HG03469 (cell line): ENCODE results near the gene CYP4F8.
"Not testable (repeated sequence)": the region's sequence is repeated elsewhere in the genome, so short reads cannot be mapped to it uniquely, and the experiment has no call there.

Source experiments
- ATAC-seq: cut with Tn5 transposase; IDR thresholded peaks from one replicate; pipeline ENCODE4 v1.9.1; 2021; ENCODE audit warnings: mild to moderate bottlenecking, moderate library complexity, moderate number of reproducible peaks; ENCODE audit not compliant: unreplicated experiment

Gene CYP4F8

DNA sequence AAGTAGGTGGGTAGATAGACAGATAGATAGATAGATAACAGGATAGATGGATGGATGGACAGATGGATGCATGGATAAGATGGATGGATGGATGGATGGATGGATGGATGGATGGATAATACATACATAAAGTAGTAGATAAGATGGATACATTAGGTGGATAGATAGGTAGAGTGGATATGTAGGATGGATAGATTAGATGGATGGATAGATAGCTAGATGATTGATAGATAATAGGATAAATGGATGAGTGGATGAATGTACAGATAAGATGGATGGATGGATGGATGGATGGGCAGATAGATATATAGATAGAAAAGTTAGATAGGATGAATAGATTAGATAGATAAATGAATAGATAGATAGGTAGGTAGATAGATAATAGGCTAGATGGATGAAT is 27.8 kb downstream of the CYP4F8 start:
- ATAC-seq, result no peak

DNA sequence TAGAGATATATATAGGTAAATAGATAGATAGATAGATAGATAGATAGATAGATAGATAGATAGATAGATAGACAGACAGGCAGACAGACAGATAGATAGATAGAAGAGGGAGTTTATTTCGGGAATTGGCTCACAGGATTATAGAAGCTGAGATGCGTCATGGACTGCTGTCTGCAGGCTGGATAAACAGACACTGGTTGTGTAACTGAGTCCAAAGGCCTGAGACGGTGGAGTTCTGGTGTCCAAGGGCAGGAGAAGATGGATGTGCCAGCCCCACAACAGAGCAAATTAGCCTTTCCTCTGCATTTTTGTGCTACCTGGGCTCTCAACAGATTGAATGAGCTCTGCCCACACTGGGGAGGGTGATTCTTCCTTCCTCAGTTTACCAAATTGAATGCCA is 28.4 kb downstream of the CYP4F8 start:
- ATAC-seq, result no peak

DNA sequence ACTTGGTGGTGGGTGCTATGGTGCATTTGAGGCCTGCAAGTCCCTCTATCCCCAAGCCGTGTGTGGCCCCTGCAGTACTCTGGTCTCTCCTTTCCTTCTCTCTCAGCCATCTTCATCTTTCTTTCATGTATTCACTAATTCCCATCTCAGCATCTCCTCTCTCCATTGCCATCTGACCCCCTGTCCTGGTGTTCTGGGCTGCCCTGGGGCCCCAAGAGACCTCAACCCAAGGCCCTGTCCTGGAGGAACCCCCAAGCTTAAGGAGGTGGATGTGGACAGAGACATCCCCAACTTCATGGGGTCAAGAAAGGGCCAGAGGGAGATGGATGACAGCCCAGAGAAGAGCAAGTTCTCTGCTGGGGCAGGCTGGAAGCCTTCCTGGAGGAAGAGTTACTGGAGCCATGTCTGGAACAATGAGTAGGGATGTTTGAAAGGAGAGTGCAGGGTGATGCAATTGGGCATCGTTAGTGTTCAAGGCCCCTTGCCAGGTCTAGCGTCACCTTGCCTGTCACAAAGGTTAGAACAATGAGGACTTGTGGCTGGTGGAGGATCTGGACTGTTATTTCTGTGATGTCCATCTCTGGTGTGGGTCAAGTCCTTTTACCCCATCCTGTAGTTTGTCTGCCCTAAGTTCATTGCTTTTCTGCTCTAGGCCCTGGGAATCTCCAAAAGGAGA is 29.2 kb downstream of the CYP4F8 start:
- ATAC-seq, result no peak

DNA sequence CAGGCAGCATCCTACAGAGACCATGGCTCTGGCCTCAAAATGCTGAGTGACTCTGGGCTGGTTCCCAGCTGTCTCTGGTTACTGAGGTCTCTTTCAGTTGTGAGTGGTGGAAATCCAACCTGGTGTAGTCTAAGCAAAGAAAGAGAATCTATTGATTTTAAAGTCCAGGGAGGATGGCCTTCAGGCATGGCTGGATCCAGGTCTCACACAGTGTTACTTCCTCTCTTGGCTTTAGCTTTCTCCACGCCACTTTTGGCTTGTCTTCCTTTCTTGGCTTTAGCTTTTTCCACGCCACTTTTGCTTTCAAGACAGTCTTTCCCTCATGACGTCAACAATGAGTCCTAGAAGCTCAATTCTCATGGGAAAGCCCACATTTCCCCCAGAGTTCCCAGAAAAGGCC is 29.8 kb downstream of the CYP4F8 start:
- ATAC-seq, result no peak

DNA sequence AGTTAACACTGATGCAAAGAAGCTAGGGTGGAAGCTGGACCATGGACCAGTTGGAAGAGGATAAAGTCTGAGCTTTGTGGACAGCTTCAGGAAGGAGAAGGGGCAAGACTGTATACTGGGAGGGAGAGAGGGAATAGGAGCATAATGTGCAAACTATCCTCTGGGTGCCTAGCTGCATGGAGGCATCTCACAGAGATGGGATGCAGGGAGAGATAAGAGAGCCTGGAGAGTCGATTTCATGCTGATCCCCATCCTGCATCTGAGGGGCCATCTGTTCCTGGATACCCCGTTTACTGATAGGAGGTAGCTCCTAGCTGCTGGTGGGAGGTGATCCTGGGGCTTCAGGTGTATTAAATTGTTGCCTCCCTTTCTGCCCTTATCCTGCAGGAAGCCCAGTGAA is 34.5 kb downstream of the CYP4F8 start:
- ATAC-seq, result no peak

DNA sequence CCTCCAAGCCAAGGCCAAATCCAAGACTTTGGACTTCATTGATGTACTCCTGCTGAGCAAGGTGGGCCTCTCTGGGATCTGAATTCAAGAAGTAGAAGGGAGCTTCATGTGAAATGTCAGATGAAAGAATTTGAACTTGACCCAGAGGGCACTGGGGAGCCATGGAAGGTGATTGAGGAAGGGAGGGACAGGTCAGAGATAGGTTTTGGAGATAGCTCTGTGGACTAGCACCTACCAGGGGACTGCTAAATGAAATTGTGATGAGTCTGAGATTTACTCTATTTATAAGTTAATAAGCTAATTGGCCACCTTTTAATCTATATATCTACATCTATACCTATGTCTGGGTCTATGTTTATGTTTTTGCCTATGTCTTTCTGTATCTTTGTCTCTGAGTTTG is 35.1 kb downstream of the CYP4F8 start:
- not testable (repeated sequence) for ATAC-seq

DNA sequence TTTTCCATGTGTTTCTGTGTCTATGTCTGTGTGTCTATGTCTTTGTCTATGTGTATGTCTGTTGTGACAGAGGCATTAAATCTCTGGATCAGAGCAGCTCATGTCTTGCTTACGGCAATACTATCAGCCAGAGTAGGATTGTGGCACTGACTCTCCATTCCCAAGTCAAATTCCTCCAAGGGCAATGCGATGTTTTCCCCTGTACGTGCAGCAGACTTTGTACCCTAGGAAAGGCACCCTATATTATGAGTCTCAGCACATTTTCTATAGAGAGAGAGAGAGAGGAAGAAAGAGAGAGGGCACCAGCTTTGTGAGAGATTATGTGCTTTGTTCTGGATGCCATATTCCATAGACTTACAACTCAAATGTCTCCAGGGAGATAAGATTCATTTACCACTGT is 36.8 kb downstream of the CYP4F8 start:
- no peak for ATAC-seq

DNA sequence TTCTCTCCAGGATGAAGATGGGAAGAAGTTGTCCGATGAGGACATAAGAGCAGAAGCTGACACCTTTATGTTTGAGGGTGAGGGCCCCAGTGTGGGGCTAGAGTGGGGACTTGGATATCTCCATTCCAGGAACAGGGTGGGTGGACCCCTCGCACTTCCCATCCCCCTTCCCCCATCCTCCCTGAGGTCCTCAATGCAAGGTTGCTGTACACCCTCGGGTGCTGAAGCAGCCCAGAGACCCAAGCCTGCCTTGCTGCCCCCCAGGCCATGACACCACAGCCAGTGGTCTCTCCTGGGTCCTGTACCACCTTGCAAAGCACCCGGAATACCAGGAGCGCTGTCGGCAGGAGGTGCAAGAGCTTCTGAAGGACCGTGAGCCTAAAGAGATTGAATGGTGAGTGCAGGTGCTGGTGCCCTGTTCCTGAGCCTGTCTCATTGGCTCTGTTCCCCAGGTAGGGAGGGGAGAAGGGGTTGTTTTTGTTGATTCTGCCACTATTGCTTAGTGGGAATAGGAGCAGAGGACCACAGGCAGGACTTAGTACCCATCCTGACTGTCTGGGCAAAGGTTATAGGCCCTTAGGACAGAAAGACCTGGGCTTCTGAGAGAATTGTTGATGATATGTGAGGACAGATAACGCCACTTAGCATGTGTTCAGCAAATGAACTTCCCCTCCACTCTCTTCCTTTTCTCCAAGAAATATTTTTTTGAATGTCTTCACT is 37.7 kb downstream of the CYP4F8 start:
- no peak for ATAC-seq

DNA sequence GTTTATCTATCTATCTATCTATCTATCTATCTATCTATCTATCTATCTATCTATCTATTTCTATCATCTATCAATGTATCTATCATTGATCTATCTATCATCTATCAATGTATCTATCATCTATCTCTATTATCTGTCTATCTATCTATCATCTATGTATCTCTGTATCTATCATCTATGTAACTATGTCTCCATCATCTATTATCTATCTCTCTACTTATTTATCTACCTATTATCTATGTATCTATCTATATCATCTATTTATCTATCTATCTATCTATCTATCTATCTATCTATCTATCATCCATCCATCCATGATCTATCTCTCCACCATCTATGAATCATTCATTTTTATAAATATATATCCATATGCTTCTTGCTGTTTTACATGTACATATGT is 41.4 kb downstream of the CYP4F8 start:
- ATAC-seq, result no peak

DNA sequence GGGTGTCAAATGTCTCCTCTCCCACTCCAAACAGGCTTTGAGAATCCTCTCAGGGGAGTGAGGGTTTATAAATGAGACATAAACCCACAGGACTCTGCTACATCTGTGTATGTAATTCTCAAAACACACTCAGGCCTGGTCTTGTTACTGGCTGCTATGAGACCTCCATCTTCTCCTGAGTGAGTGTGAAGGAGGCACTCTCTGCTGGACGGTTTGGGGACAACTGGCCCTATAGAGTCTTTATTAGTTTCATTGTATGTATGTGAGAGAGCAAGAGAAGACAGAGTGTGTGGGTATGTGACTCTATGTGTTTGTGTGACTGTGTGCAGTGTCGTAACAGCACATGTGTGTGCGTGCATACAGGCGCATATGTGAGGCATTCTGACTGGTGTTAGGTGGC is 48.2 kb downstream of the CYP4F8 start:
- ATAC-seq, result no peak

DNA sequence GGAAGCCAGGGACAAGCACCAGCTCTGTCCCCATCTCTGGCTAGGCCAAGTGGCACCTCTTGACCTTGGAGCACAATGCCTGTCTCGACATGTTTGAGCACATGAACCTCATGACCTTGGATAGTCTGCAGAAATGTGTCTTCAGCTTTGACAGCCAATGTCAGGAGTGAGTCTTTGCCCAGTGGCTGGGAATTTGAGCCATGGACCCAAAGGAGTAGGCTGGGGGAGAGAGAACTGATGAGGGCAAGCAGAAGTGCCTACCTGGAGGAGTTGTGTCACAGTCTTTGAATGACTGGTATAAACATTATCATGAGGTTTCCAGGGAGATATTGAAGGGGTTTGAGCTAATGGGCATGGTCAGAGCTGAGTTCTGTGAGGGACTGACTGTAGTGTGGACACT is 51.2 kb downstream of the CYP4F8 start:
- ATAC-seq, result no peak

DNA sequence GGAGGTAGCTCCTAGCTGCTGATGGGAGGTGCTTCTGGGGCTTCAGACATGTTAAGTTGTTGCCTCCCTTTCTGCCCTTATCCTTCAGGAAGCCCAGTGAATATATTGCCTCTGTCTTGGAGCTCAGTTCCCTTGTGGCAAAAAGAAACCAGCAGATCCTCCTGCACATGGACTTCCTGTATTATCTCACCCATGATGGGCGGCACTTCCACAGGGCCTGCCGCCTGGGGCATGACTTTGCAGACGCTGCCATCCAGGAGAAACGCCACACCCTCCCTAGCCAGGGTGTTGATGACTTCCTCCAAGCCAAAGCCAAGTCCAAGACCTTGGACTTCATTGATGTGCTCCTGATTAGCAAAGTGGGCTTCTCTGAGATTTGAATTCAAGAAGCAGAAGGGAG is 51.9 kb downstream of the CYP4F8 start:
- no peak for ATAC-seq

DNA sequence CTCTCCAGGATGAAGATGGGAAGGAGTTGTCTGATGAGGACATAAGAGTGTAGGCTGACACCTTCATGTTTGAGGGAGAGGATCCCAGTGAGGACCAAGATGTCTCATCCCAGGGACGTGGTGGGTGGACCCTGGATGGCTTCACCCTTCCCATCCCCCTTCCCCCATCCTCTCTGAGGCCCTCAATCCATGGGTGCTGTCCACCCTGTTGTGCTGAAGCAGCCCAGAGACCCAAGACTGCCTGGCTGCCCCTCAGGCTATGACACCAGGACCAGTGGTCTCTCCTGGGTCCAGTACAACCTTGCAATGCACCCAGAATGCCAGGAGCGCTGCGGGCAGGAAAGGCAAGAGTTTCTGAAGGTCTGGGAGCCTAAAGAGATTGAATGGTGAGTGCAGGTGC is 54.4 kb downstream of the CYP4F8 start:
- no peak for ATAC-seq

DNA sequence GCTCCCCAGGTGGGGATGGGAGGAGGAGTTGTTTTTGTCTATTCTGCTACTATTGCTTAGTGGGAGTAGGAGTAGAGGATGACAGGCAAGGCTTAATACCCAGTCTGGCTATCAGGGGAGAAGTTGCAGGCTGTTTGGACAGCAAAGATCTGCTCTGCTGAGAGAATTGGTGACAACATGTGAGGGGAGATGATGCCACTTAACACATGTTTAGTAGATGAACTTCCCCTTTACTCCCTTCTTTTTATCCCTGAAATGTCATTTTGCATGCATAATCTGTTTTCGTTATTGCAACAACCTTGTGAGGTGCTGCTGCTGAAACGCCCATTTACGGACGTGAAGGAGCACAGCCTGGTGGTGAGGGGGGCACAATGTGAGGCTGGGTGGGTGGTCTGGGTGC is 54.9 kb downstream of the CYP4F8 start:
- ATAC-seq, result no peak

DNA sequence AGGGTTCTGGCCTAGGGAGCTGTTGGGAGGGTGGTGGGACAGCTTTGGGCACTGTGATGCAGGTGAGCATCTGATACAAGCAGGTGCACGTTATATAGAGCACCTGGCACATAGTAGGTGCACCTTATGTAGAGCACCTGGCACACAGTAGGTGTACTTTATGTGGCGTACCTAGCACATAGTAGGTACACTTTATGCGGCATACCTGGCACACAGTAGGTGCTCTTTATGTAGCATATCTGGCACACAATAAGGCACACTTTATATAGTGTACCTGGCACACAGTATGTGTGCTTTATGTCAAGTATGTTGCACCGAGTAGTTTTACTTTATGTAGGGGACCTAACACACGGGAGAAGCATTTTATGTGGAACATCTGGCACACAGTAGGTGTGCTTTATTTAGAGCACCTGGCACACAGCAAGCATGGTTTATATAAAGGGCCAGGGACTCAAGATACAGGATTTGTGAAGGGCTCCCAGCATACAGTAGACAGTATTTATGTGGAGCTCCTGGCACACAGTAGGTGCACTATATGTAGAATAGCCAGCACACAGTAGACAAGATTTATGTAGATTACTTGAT is 56.3 kb downstream of the CYP4F8 start:
- ATAC-seq, result no peak

DNA sequence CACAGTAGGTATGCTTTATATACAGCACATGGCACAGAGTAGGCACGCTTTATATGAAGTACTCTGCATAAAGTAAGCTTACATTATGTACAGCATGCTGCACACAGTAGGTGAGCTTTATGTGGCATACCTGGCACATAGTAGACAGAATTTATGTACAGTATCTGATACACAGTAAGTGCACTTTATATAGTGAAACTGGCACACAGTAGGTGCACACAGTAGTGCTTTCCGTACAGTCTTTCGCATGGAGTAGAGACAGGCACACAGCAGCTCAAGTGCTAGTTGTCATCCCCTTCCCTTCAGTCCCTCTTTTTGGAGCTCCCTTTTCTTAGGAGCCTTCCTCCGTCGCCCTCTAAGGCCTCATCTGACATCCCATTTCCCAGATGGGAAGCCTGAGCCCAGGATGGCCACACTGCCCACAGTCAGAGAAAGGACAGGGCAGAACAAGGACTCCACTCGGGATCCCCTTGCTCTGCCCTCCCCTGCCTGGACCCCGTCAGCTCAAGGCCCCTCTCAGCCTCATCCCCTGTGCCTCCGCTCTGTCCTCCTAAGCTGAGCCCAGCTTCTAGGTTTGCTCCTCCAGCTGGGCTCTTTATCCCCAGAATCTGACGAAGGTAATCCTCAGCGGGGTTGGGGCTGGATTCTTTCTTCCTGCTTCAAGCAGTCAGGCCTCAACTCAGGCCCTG is 57.0 kb downstream of the CYP4F8 start:
- ATAC-seq, result no peak

DNA sequence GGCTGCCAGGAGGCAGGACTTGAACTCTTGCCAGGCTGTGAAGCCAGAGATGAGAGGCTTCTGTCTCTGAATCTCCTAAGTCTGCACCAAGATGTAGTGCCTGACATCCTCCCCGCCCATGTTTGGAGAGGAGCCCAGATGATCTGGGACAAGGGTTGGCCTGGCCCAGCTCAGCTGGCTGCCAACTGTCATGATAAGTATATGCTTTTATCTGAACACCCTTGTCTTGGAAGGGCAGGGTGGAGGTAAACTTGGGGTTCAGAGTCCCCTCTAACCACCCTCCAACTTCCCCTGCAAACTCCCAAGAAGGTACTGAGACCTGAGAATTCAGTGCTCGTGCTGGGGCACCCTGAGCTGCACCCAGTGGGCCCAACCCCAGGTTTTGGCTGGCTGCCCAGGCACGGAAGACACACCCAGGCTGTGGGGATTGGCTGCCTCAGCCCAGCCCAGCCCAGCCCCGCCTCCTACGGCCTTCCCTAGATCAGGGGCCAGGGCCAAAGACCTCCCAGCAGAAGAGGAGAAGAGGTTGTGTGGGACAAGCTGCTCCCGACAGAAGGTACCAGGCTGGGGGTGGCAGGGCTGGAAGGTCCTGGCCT is 57.7 kb downstream of the CYP4F8 start, which contains the start of gene CYP4F12:
Gene CYP4F12, plus strand, starts transcription at position 508 of the 596 bp plus-strand sequence. CDS start 443 bp downstream, outside the sequence.
- ATAC-seq, result no peak

DNA sequence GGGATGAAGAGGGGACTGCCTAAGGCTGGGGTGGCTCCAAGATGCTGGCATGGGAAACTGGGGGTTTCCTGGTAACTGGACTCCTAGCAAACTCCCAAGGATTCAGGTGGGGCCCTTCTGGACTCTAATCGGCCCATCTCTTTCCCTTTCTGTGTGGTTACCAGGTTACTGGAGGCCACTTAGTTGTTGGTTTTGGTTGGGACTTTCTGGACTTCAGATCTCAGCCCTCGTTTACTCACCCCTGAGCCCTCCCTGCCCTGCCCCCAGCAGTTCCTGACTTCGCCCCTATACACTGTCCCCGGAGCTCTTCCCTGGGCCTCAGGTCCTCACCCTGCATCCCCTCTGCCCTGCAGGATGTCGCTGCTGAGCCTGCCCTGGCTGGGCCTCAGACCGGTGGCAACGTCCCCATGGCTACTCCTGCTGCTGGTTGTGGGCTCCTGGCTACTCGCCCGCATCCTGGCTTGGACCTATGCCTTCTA is 58.2 kb downstream of the CYP4F8 start:
- no peak for ATAC-seq

DNA sequence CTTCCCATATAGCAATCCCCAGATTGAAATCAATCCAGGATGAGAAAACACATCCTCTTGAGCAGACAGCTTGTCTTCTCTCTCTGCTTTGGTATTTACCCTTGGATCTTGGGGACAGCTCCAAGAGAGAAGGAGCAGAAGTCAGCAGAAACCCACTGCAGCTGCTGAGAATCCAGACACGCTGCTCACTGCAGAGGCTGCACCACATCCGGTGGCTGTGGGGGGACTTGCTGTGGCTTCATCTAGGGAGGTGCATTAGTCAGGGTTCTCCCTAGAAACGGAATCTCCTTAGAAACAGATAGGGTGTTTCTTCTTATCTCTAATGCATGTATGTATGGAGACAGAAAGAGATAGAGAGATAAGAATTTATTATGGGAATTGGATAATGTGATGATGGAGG is 60.5 kb downstream of the CYP4F8 start:
- no peak for ATAC-seq

DNA sequence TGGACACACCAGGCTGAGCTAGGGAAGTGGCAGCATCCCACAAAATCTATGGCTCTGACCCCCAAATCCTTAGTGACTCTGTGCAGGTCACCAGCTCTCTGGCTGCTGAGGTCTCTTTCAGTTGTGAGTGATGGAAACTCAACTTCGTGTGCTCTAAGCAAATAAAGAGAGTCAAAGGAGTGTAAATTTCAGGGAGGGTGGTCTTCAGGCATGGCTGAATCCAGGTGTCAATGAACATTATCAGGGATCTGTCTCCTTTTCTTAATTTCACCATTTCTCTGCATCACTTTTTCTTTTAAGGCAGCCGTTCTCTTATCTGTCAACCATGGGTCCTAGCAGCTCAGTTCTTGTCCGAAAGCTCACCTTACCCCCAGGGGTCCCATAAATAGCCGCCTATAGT is 64.1 kb downstream of the CYP4F8 start:
- no peak for ATAC-seq

DNA sequence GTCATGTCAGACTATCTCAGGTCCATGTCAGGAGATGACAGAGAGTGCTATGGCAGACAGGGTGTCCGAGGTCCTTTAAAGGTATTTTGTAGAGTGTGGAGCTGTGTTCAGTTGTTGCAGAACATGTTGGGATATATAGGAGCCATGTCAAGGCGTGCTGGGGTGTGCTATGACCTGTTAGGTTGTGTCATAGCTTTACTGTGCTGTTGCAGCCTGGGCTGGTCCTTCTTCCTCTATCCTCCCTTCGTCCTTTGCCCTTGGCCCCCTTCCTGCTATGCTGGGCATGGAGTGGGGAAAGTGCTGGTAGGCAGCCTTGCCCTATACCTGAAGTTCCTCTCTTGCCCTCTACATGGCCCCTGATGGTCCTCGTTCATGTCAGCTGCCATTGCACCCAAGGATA is 64.8 kb downstream of the CYP4F8 start:
- ATAC-seq, result not testable (repeated sequence)
